ENCODE data around the gene SURF2.

Gene SURF2

DNA sequence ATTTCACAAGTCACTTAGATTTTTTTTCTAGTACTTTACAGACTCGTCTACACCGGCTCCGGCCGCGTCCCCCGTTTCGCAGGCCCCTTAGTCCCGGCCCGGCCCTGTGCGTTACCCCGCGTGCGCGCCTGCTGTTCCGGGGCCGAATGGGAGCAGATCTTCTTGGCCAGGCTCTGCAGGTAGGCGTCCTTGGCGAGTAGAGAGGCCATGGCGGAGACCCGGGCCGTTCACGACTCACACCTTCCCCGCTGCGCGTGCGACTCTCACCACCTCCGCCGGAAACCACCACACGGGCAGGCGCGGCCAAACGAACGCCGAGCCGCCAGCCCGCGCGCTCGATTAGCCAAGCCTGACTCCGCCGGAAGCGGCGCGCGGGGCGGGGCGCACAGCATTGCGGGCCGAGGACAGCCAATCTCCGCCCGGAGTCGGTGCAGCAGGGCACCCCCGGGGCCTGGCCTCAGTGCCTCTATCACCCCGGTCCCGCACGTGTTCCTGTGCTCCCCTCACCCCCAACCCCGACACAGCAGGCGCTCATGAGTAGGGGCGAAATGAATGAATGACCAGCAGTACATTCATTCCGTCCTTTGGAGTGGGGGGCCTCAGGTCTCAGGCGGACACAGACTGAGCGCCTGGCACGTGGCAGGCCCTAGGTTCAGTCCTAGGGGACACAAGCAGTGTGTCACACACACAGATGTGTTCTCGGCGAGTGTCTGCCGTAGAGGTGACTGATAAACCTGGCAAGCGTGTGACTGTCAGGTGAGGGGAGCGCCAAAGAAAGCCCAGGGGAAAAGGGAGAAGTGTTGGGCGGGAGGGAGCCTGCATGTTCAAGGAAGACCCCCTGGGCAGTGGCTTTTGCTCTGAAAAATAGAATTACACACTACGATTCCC, 20.2 kb upstream of the SURF2 start, which contains the start of gene SURF6:
SURF6 (minus strand) TSS at position 265 of the 888 bp plus-strand sequence; CDS start at position 209, 56 bp downstream.
- DNase-seq (ENCODE audit: low read depth): peak; percentile 87

DNA sequence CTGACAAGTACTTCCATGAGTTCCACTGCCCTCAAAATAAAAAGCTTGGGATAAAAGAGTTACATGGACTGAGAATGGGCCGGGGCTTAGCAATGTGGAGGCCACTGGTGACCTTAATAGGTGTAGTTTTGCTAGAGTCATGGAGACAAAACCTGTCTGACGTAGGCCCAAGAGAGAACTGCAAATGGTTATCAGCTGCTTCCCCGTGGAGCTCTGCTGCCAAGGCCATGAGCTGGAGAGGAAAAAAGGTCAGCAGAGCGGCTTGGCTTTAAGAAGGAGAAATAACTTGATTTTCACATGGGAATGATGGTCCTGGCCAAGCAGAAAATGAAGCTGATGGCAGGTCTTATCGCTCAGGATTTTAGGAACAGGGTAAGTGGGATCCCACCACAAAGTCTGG, 16.7 kb upstream of the SURF2 start:
- no peak for DNase-seq (ENCODE audit: low read depth)

DNA sequence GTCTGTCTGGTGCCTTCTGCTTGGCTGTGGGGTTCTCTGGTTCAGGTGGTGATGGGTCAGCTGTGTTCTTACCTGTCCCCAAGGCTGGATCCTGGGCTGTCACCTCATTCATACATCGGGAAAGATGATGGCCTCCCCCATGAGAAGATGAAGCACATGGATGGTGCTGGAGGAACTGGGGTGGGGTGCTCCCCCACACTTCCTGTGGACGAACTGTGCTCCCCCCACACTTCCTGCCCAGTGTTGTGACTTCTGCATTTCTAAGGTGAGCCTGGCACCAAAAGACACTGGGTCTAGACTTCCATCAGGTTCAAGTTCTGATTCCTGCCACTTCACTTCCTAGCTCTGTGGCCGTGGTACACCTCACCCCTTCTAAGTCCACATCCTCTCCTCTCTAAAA, 16.1 kb upstream of the SURF2 start:
- DNase-seq (ENCODE audit: low read depth): no peak

DNA sequence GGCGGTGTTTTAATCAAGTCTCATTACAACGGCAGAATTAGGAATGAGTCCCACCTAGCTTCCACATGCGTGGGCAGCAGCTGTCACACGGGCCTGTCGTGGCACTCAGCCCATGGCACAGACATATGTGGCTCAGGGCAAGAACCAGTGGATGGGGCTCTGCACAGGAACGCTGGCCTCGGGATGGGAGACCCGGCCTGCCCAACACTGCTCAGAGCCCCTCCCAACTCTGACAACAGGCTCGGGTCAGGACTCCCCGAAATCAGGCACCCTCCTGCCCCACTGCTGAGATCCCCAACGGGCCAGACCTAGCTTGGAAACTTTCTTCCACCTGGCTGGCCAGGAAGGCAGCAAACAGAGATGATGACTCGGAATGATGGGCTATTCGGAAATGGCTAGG, 15.4 kb upstream of the SURF2 start:
- no peak for DNase-seq (ENCODE audit: low read depth)

DNA sequence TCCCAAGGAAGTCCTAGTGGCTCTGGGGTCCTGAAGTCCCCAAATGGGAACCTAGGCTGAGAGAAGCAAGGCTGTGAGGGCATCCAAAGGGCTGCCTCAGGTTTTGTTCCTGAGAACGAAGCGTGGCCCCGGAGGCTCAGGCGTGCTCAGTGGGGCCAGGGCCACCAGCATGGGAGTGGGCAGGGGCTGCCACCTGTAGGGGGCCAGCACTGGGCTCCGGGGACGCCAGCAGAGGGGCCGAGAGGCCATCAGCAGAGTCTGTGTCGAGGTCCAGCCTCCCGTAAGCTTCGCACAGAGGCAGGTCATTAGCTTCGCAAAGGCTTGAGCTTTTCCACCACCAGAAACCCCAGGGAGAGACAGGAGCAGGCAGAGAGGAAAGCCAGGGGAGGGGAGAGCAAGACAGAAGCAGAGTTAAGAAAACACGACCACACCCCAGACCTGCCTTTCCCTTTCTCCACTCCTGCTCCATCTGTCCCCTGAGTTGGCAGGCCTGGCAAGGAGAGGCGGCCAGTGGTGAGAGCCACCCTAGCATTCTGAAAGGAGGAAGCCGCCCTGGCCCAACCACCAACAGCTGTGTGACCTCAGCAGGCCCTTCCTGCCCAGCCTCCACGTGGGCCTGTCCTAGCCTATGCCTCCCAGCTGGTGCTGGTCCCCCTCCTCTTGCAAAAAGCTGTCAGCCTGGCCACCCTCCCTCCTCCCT, 14.8 kb upstream of the SURF2 start:
- DNase-seq (ENCODE audit: low read depth): no peak

DNA sequence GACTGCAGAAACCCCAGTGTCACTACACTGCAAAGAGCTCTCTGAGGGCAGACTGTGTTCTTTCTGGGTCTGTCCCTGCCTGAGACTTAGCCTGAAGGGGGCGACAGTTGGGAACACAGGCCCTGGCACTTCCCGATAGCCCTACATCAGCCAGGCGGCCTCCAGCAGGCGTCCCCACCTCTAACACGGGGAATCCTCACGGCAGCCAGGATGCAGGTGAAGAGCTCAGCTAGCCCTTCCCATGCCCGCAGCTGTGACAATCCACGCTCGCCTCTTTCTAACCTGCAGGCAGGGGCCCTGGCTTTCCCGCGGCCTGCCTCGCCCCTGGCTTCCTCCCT, 14.3 kb upstream of the SURF2 start:
- no peak for DNase-seq (ENCODE audit: low read depth)

DNA sequence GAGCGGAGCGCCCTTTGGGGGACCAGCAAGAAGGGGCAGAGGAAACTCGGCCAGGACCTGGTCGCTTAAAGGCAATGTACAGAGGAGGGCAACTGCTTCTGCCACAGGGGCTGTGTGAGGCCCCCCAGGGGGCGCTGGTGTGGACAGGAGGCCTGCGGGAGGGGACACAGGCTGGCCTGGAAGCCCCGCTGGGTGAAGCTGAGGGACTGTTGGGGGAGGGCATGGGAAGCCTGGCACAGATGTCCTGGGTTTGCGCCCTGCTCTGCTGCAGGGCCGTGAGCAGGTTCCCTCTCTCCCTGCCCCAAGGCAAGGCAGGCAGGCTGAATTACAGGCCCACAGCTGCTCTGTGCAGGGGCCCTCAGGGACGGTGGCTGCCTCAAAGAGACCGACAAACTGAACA, 13.8 kb upstream of the SURF2 start:
- no peak for DNase-seq (ENCODE audit: low read depth)

DNA sequence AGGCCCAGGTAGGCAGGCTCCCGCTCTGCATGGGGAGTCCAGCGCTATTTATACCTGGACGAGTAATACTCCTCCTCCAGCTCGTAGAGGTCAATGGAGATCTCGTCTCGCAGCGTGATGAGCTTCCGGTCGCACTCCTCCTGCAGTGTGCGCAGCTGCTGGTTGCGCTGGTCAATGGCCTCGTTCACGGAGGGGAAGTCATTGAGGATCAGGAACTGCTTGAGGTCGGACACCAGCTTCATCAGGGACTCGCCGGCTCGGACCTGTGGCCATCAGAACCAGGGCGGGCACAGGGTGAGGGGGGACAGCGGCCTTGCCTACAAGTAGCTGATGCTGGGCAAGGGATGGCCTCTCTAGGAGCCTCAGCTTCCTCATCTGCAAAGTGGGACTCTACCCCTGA, 12.3 kb upstream of the SURF2 start:
- DNase-seq (ENCODE audit: low read depth): no peak

DNA sequence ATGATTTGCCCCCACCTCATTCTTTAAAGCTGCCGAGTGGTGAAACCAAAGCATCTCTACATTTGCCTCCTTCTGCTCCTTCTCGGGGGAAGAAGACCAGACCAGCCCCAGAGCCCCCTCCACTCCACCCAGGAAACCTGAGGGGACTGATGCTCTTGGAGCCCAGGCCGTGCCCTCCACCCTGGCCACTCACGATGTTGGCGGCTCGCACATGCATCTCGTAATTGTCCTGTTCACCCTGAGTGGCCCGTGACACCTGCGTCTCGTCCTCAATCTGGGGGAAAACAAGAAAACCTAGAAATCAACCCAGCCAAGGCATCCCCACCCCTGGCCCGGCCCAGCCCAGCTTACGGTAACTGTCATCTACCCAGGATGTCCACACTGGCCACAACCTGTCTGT, 11.4 kb upstream of the SURF2 start:
- no peak for DNase-seq (ENCODE audit: low read depth)

DNA sequence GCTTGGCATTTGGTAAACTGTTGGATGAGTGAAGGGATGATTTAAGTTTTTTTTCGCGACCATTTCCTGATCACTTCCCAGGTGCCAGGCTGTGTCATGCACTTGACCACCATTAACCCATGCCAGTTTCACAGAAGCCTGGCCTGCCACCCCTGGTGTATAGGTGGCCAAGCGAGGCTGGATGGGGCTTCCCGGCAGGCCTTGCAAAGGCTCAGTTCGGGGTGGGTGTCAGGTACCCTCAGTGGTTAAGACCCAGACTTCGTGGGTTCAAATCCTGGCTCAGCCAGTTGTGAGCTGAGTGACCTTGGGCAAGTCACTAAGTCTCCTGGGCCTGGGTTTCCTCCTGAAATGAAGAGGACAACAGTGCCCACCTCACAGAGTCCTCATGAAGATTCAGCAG, 10.8 kb upstream of the SURF2 start:
- DNase-seq (ENCODE audit: low read depth): no peak

DNA sequence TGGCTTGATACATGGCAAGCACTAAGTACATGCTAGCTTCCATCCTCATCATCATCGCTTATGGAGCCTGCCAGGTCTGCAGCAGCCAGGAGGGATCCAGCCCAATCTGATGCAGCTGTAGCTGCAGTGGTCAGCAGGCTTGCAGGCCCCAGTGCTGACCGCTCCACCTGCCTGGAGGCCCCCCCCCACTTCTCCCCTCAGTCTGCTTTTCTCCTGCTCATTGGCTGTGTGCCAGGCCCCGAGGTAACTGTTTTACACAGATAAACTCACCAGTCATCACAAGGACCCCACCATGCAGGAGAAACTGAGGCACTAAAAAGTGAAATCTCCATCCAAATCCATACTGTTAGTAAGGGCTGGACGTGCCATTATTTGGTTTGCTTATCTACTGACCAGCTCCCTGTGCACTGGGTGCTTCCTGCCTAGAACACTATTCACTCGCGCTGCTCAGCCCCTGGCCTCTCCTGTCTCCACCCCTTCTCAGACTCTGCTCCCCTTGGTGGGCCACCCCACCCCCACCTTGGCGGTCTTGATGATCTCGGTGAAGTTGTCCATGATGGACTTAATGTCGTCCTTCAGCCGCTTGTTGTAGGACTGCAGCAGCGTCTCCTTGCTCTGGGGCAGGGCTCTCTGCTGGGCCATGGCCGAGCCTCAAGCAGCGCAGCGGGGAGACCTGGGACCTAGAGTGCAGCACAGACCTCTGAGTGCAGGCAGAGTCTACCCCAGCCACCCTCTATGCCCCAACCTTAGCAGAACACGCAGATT, 10.1 kb upstream of the SURF2 start:
- DNase-seq (ENCODE audit: low read depth): no peak

DNA sequence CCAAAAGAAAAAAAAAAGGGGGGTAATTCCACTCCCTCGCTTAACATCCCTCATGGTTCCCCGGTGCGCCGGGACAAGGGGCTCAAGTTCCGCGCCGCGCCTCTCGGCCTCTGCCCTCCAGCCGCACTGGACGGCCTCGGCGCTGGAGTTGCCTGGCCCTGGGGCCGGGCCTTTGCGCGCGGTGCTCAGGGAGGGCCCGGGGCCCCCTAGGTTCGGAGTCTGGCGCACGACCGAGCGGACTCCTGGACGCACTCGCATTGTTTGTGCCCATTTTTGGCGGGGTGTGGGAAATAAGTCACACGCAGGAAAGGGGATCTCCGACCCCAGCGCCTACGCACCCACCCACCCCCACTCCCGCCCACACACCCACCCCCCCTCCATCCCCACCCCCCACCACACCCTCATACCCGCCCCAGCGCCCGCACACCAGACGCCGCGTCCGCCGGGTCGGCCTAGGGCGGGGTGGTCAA, 8.8 kb upstream of the SURF2 start:
- DNase-seq (ENCODE audit: low read depth): no peak

DNA sequence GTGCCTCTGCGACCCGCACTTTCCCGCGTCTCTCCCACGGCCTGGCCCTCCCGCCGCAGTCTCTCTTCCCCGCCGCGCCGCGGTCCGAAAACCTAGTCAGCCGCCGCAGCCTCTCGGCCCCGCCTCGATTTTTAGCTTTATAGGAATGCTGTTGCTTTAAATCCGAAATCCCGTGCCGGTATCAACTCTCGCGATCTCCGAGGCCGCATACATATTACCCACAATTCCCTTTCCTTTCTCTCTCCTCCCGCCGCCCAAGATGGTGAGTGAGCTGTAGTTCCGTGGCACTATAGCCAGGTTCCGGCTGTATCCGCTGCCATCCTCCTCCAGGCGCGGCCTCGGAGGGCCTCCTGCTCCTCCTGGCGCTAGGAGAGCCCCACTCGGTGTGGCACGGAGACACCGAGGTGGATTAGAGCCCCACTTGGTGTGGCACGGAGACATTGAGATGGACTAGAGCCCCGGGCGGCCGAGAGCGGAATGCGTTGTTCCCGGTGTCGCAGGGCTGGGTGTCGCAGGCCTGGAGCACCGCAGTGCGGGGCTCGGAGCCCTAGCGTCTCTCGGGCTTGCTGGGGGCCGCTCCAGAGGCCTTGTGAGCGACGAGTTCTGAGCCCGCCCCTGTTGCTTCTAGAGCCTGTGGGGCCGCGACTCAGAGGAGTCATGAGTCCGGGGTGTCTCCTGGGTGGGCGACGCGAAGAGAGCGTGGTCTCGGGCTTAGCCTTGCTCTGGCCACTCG, 8.2 kb upstream of the SURF2 start, which contains the start of the genes MED22 and RPL7A:
MED22 (minus strand) TSS at position 147 of the 733 bp plus-strand sequence. CDS start 1,469 bp downstream, outside the sequence.
RPL7A (plus strand) TSS at position 234 of the 733 bp plus-strand sequence; CDS start at position 260, 26 bp downstream.
- DNase-seq (ENCODE audit: low read depth): peak; percentile 74

DNA sequence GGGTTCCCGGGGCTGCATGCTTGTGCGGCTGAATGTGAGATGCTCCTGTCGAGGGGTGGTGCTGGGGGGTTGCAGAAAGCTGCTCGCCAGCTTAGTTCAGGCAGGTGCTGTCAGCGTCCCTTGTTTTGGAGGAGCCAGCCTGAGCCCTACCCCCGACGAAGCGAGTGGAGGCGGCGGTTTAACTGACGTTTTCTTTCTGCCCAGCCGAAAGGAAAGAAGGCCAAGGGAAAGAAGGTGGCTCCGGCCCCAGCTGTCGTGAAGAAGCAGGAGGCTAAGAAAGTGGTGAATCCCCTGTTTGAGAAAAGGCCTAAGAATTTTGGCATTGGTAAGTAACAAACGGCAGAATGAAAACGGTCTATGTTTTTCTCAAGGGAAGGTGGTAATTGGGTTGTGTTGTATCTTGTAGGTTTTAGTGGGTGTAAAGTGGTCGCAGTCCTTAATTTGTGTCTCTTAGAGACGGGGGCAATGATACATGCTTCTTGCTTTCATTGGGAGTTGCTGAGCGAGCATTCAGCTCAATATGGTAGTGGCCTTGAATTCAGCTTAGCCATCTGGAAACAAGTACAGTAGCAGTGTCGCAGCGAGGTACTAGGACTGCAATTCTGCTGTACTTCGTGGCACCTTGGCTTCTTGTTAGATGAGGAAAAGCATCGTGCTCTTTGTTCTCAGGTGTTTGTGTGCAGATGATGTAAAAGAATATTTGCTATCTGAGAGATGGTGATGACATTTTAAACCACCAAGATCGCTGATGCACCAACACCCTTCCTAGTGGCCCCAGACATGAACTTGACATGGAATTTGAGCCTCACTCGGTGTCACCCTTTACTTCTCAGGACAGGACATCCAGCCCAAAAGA, 7.4 kb upstream of the SURF2 start:
- DNase-seq (ENCODE audit: low read depth): no peak

DNA sequence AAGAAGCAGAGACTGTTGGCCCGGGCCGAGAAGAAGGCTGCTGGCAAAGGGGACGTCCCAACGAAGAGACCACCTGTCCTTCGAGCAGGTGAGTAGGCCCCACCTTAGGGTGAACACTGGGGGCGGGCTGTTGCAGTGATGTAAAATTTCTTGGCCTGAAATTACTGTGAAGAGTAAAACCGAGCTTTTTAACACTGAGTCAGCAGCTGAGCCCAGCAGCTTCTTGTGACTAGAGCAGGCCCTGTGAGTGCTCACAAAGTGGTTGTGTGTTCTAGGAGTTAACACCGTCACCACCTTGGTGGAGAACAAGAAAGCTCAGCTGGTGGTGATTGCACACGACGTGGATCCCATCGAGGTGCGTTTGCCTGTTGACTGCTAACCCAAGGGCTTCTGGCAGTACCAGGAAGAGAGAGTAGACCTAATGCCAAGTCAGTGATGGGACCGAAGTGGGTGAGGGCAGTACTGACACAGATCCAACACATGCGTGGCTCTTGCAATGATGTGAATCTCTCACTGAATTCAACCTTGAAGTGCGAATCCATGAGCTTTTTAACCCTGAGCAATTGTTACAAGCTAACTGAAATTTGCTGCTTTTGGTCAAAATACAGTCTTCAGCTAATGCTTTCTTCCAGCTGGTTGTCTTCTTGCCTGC, 6.3 kb upstream of the SURF2 start:
- no peak for DNase-seq (ENCODE audit: low read depth)

DNA sequence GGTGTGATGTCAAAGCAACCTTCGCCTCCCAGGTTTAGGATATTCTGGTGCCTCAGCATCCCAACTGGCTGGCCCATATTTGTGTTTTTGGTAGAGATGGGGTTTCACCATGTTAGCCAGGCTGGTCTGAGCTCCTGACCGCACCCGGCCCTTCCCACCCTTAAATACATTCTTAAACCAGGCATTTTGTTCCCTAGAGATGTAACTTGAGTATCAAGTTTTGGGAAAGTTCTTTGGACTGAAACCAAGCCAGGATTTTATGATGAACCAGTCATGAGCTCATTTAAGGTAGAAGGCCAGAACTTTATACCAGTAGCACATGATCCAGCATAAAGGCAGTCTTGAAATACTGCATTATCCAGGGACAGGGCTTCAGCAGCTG, 4.8 kb upstream of the SURF2 start:
- no peak for DNase-seq (ENCODE audit: low read depth)

DNA sequence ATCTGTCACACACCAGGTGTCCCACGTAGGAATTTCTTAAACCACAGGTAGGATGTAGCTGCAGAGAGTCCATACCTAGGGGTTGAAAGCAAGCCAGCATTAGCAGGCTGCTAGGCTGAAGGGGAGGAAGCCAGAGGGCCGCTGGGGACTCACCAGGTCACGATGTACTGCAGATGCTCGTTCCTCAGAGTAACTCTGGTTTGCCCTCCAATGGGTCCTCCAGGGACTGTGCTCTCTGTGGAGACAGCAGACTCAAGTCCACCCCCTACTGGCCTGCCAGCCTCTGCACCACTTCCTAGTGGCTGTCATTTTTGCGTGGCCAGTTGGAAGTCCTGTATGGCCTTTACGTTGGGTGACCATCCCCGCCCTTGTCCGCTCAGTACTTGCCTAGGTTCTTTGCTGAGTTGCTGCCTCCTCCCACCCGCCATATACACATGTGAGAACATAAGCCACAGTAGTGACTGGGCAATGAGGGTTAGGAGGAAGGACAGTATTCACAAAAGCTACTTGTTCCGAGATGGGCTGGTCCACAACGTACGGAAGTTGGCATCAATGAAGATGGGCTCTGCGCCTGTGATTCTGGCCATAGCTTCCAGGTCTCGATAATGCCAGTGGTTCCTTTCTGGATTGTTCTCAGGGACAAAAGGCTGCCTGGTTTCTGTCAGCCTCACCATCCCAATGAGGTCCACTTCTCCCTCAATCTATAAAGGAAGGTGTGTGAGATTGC, 4.3 kb upstream of the SURF2 start:
- DNase-seq (ENCODE audit: low read depth): no peak

DNA sequence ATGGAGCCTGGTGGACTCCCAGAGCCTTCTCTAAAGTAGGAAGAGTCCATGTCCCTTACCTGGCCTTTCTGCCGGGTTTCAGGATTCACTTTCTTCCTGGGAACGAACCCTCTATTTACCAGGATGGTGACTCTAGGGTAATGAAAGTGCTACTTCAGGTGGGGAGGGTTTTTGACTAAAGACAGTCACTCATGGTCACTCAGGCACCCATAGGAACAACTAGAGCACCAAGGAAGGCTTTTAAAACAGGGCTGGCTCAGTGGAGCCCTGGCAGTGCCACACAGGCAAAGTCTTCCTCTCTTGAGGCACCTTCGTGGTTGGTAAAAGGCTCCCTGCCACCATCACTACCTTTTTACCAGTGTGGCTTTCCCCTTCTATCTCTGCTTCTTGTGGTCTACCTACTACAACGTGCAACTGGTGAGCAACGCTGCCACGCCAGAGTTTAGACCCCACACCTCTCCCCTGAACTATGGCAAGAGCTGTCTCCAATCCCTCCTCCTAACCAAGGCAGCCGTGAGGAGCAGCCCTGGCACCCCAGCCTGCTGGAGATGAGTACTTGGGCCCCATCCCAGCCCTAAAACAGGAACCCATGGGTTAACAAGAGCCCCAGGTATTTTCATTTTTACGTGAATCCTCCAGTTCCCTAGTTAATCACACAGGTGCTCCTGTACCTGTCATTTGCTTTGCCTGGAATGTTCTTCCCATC, 3.6 kb upstream of the SURF2 start:
- DNase-seq (ENCODE audit: low read depth): no peak

DNA sequence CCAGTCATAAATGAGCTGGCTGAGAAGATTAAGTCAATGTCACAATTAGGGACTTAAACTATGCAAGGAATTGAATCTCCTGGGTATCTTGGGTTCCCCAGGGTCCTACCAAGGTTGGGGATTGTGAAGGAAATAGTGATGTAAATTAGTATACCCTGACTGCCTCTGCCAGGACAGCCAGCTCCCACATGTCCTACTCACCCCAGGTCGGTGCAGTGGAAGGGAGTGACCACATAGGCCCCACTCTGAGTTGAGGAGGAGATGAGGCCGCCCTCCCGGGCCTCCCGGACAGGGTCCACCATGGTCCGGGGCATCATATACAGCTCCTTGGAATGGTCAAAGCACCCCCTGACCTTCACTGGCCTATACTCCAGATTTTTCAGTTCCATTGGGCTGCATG, 2.8 kb upstream of the SURF2 start:
- no peak for DNase-seq (ENCODE audit: low read depth)
